Cortex of kidney (tissue), 1 donor: ENCODE measurements around the gene PHF5A.

Source experiments
- DNase-seq: peaks from one replicate; lab custom pipeline; 2025; lab: John Stamatoyannopoulos, UW

The PHF5A gene

DNA sequence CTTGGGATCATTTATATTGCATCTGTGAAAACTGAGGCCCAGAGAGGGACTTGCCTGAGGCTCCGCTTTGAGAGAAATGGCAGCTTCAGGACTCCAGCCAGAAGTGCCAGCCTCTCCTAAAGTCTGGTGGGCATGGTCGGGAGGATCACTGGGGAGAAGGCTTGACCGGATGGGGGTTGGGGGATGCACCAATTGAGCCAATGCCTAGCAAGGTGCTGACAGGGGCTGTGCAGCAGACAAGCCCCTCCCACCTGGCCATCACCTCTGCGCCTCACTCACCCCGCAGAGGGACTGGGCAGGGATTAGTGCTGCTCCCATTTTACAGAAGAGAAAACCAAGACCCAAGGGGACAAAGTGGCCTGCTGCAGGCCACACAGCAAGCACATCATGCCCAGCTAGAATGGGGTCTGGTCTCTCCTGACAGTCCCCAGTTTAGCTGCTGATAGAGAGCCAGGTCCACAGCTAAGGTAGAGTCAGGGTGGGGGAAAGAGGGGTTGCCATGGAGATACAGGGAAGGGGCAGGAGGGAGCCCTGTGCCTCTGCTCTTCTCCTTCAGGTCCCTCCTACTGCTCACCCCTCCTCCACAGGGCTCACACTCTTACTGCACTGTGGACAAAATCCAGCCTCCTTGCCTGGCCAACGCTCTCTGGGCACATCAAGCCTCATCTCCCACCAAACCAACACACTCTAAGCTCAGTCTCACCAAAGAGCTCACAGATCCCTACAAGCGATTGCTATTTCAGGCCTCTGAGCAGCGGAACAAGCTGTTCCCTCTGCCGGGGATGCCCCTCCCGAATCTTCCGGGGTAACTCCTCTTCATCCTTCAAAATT is 57.3 kb downstream of the PHF5A start:
- DNase-seq: no peak

GRCh38 chr22:41410311-41410751 is 58.2 kb downstream of the PHF5A start:
- DNase-seq: no peak
